ENCODE results near the gene PAK4. TPM values are rescaled to one million over a fixed set of nuclear protein-coding genes. Genes with fewer than 3 reads are reported as not detected.

PAK4 gene
- total and polyA plus RNA-seq, 9 of the 15 experiments (the other 6 are each of a cell fraction or from before 2014, with no cell fraction given), result 0.21 to 33.5 (median 5.8) TPM

DNA sequence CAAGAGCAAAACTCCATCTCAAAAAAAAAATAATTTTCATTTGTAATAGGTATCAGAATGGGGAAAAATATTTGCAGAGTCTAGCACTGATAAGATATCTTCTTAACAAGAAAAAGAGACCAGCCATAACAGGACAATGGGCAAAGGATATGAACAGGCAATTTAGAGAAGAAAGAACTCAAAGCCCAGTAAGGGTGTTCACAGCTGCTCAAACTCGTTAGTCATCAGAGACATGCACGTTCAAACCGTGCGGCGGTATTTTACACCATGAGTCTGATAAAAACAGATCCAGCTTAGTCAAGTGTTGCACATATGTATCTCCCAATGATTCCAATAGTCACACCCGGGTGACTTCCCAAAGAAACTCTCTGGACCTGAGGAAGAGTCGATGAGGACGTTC, 57.5 kb downstream of the PAK4 start (continued):
- TF ChIP-seq, protein P1, sequence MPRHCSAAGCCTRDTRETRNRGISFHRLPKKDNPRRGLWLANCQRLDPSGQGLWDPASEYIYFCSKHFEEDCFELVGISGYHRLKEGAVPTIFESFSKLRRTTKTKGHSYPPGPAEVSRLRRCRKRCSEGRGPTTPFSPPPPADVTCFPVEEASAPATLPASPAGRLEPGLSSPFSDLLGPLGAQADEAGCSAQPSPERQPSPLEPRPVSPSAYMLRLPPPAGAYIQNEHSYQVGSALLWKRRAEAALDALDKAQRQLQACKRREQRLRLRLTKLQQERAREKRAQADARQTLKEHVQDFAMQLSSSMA (CRISPR knock-in tag; IDR thresholded peaks at IDR 0.05), result no peak
- TF ChIP-seq ZNF707 (CRISPR knock-in tag; conservative IDR thresholded peaks at IDR 0.05) (no peak), L3MBTL2 (IDR thresholded peaks at IDR 0.05) (no peak), NFIC (IDR thresholded peaks at IDR 0.05) (no peak), ZNF668 (CRISPR knock-in tag; IDR thresholded peaks at IDR 0.05) (no peak), ZNF778 (CRISPR knock-in tag; IDR thresholded peaks at IDR 0.05) (no peak), ZNF830 (CRISPR knock-in tag; IDR thresholded peaks at IDR 0.05) (no peak), ZNF780A (CRISPR knock-in tag; IDR thresholded peaks at IDR 0.05) (no peak), XRCC5 (IDR thresholded peaks at IDR 0.05; ENCODE audit: low read depth, low read length) (no peak), JUND (IDR thresholded peaks at IDR 0.05; ENCODE audit: borderline replicate concordance, low read depth, low read length) (peak; percentile 36; the same call in 1 of the 2 replicates), JUND (tag; IDR thresholded peaks at IDR 0.05; ENCODE audit: borderline replicate concordance, low read depth, low read length) (no peak), ZNF217 (CRISPR knock-in tag; IDR thresholded peaks at IDR 0.05) (no peak)
- TF ChIP-seq, protein P2, sequence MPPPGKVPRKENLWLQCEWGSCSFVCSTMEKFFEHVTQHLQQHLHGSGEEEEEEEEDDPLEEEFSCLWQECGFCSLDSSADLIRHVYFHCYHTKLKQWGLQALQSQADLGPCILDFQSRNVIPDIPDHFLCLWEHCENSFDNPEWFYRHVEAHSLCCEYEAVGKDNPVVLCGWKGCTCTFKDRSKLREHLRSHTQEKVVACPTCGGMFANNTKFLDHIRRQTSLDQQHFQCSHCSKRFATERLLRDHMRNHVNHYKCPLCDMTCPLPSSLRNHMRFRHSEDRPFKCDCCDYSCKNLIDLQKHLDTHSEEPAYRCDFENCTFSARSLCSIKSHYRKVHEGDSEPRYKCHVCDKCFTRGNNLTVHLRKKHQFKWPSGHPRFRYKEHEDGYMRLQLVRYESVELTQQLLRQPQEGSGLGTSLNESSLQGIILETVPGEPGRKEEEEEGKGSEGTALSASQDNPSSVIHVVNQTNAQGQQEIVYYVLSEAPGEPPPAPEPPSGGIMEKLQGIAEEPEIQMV (tag; conservative IDR thresholded peaks at IDR 0.05; ENCODE audit: low read depth), result no peak
- TF ChIP-seq, protein P3, sequence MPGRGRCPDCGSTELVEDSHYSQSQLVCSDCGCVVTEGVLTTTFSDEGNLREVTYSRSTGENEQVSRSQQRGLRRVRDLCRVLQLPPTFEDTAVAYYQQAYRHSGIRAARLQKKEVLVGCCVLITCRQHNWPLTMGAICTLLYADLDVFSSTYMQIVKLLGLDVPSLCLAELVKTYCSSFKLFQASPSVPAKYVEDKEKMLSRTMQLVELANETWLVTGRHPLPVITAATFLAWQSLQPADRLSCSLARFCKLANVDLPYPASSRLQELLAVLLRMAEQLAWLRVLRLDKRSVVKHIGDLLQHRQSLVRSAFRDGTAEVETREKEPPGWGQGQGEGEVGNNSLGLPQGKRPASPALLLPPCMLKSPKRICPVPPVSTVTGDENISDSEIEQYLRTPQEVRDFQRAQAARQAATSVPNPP (IDR thresholded peaks at IDR 0.05; ENCODE audit: borderline replicate concordance, insufficient read depth, insufficient read length), result no peak
- TF ChIP-seq, protein P4, sequence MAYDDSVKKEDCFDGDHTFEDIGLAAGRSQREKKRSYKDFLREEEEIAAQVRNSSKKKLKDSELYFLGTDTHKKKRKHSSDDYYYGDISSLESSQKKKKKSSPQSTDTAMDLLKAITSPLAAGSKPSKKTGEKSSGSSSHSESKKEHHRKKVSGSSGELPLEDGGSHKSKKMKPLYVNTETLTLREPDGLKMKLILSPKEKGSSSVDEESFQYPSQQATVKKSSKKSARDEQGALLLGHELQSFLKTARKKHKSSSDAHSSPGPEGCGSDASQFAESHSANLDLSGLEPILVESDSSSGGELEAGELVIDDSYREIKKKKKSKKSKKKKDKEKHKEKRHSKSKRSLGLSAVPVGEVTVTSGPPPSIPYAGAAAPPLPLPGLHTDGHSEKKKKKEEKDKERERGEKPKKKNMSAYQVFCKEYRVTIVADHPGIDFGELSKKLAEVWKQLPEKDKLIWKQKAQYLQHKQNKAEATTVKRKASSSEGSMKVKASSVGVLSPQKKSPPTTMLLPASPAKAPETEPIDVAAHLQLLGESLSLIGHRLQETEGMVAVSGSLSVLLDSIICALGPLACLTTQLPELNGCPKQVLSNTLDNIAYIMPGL (CRISPR knock-in tag; IDR thresholded peaks at IDR 0.05), result no peak
- TF ChIP-seq, protein P5, sequence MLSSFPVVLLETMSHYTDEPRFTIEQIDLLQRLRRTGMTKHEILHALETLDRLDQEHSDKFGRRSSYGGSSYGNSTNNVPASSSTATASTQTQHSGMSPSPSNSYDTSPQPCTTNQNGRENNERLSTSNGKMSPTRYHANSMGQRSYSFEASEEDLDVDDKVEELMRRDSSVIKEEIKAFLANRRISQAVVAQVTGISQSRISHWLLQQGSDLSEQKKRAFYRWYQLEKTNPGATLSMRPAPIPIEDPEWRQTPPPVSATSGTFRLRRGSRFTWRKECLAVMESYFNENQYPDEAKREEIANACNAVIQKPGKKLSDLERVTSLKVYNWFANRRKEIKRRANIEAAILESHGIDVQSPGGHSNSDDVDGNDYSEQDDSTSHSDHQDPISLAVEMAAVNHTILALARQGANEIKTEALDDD (IDR thresholded peaks at IDR 0.05), result peak; percentile 39; the same call in 1 of the 2 replicates
- TF ChIP-seq, protein P6, sequence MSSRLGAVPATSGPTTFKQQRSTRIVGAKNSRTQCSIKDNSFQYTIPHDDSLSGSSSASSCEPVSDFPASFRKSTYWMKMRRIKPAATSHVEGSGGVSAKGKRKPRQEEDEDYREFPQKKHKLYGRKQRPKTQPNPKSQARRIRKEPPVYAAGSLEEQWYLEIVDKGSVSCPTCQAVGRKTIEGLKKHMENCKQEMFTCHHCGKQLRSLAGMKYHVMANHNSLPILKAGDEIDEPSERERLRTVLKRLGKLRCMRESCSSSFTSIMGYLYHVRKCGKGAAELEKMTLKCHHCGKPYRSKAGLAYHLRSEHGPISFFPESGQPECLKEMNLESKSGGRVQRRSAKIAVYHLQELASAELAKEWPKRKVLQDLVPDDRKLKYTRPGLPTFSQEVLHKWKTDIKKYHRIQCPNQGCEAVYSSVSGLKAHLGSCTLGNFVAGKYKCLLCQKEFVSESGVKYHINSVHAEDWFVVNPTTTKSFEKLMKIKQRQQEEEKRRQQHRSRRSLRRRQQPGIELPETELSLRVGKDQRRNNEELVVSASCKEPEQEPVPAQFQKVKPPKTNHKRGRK (tag; IDR thresholded peaks at IDR 0.05), result no peak
- TF ChIP-seq, protein P7, sequence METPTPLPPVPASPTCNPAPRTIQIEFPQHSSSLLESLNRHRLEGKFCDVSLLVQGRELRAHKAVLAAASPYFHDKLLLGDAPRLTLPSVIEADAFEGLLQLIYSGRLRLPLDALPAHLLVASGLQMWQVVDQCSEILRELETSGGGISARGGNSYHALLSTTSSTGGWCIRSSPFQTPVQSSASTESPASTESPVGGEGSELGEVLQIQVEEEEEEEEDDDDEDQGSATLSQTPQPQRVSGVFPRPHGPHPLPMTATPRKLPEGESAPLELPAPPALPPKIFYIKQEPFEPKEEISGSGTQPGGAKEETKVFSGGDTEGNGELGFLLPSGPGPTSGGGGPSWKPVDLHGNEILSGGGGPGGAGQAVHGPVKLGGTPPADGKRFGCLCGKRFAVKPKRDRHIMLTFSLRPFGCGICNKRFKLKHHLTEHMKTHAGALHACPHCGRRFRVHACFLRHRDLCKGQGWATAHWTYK (CRISPR knock-in tag; IDR thresholded peaks at IDR 0.05), result no peak
